HepG2 (cell line): ENCODE data around the gene QDPR. TPM values are rescaled to one million over a fixed set of nuclear protein-coding genes. Genes with fewer than 3 reads are reported as not detected.

Experiments
- CBX1 ChIP-seq: IDR thresholded peaks from one replicate; pipeline ENCODE4 v1.6.1; 2016; ENCODE audit warnings: antibody characterized with exemption, low read depth
- CREB1 ChIP-seq, 2 experiments: fragments of 450-650 bp in 1 of 2; IDR thresholded peaks; 2 replicates each; pipeline ENCODE4 v1.6.1; 2016 to 2017; ENCODE audit warnings: control low read depth in 1 of 2, mild to moderate bottlenecking in 1 of 2, missing compliant biosample characterization in 1 of 2, missing genetic modification characterization in 1 of 2
- ELF1 ChIP-seq: sonication (generic); formaldehyde crosslinking; IDR thresholded peaks from 2 replicates; pipeline ENCODE4 v1.4.0; 2020; ENCODE audit warnings: missing genetic modification reagents
- FOXA3 ChIP-seq: IDR thresholded peaks from 2 replicates; pipeline ENCODE4 v1.6.1; 2016; ENCODE audit warnings: missing genetic modification reagents, missing compliant biosample characterization
- FOXJ3 ChIP-seq: sonication (generic); formaldehyde crosslinking; IDR thresholded peaks from 2 replicates; pipeline ENCODE4 v1.4.0; 2020; ENCODE audit warnings: missing genetic modification reagents, mild to moderate bottlenecking, borderline replicate concordance
- FOXK1 ChIP-seq: sonication (generic); formaldehyde crosslinking; IDR thresholded peaks from 2 replicates; pipeline ENCODE4 v1.4.0; 2020; ENCODE audit warnings: low read depth, missing genetic modification reagents, borderline replicate concordance
- GABPA ChIP-seq, 2 experiments: IDR thresholded peaks; 2 replicates each; pipeline ENCODE4 v1.6.1; 2011 to 2016; ENCODE audit warnings: low read depth in 2 of 2, low read length in 1 of 2, missing biosample characterization in 1 of 2, missing genetic modification characterization in 1 of 2
- HOXA7 ChIP-seq: sonication (generic); formaldehyde crosslinking; IDR thresholded peaks from 2 replicates; pipeline ENCODE4 v1.8.1; 2022; ENCODE audit warnings: mild to moderate bottlenecking, missing genetic modification reagents, moderate library complexity
- ISX ChIP-seq: sonication (generic); formaldehyde crosslinking; conservative IDR thresholded peaks from 2 replicates; pipeline ENCODE4 v1.5.0; 2020; ENCODE audit warnings: missing genetic modification reagents
- KAT8 ChIP-seq: IDR thresholded peaks from 2 replicates; pipeline ENCODE4 v1.6.1; 2016; ENCODE audit warnings: missing genetic modification reagents, missing compliant biosample characterization
- MXI1 ChIP-seq: IDR thresholded peaks from 3 replicates; pipeline ENCODE4 v1.6.1; 2012; ENCODE audit warnings: low read depth, low read length, inconsistent platforms, borderline replicate concordance
- NCOA5 ChIP-seq: sonication (generic); formaldehyde crosslinking; IDR thresholded peaks from 2 replicates; pipeline ENCODE4 v1.4.0; 2020; ENCODE audit warnings: missing genetic modification reagents
- PRMT3 ChIP-seq: sonication (generic); formaldehyde crosslinking; IDR thresholded peaks from 2 replicates; pipeline ENCODE4 v1.8.1; 2022; ENCODE audit warnings: low read depth, mild to moderate bottlenecking, moderate library complexity, missing genetic modification reagents, borderline replicate concordance
- RAD51 ChIP-seq: fragments of 450-650 bp; IDR thresholded peaks from 2 replicates; pipeline ENCODE4 v1.6.1; 2016; ENCODE audit warnings: borderline replicate concordance
- SIN3B ChIP-seq: fragments of 150-350 bp; IDR thresholded peaks from 2 replicates; pipeline ENCODE4 v1.6.1; 2014; ENCODE audit warnings: low read length
- SUZ12 ChIP-seq: fragments of 150-350 bp; IDR thresholded peaks from 2 replicates; pipeline ENCODE4 v1.6.1; 2014; ENCODE audit warnings: low read depth, low read length
- TCF7 ChIP-seq: sonication (generic); IDR thresholded peaks from 2 replicates; pipeline ENCODE4 v1.6.1; 2016; ENCODE audit warnings: antibody characterized with exemption, low read depth
- YEATS4 ChIP-seq: sonication (generic); formaldehyde crosslinking; IDR thresholded peaks from 2 replicates; pipeline ENCODE4 v1.4.0; 2020; ENCODE audit warnings: missing genetic modification reagents, borderline replicate concordance
- ZBTB42 ChIP-seq: sonication (generic); formaldehyde crosslinking; IDR thresholded peaks from 2 replicates; pipeline ENCODE4 v1.5.0; 2020; ENCODE audit warnings: mild to moderate bottlenecking, missing genetic modification reagents
- ZFP62 ChIP-seq: sonication (generic); formaldehyde crosslinking; IDR thresholded peaks from 2 replicates; pipeline ENCODE4 v1.4.0; 2020; ENCODE audit warnings: missing genetic modification reagents
- ZFP82 ChIP-seq: sonication (generic); formaldehyde crosslinking; IDR thresholded peaks from 2 replicates; pipeline ENCODE4 v1.5.1; 2020; ENCODE audit warnings: mild to moderate bottlenecking, missing genetic modification reagents, borderline replicate concordance
- ZMAT3 ChIP-seq: sonication (generic); formaldehyde crosslinking; conservative IDR thresholded peaks from 2 replicates; pipeline ENCODE4 v1.7.0; 2021; ENCODE audit warnings: missing genetic modification reagents
- ZMYM2 ChIP-seq: sonication (generic); formaldehyde crosslinking; IDR thresholded peaks from 2 replicates; pipeline ENCODE4 v1.8.0; 2022; ENCODE audit warnings: mild to moderate bottlenecking, missing genetic modification reagents
- ZNF121 ChIP-seq: sonication (generic); formaldehyde crosslinking; IDR thresholded peaks from 2 replicates; pipeline ENCODE4 v1.5.0; 2020; ENCODE audit warnings: mild to moderate bottlenecking, missing genetic modification reagents
- ZNF251 ChIP-seq: sonication (generic); formaldehyde crosslinking; IDR thresholded peaks from 2 replicates; pipeline ENCODE4 v1.9.0; 2021; ENCODE audit warnings: mild to moderate bottlenecking, missing genetic modification reagents
- ZNF260 ChIP-seq: sonication (generic); formaldehyde crosslinking; IDR thresholded peaks from 2 replicates; pipeline ENCODE4 v1.4.0; 2020; ENCODE audit warnings: missing genetic modification reagents, low read depth, mild to moderate bottlenecking, borderline replicate concordance
- ZNF562 ChIP-seq: sonication (generic); formaldehyde crosslinking; IDR thresholded peaks from 2 replicates; pipeline ENCODE4 v1.8.0; 2022; ENCODE audit warnings: missing genetic modification reagents, borderline replicate concordance
- ZNF850 ChIP-seq: sonication (generic); formaldehyde crosslinking; conservative IDR thresholded peaks from 2 replicates; pipeline ENCODE4 v1.9.0; 2021; ENCODE audit warnings: mild to moderate bottlenecking, missing genetic modification reagents
- polyA plus RNA-seq, 8 experiments: library from polyadenylated mRNA; depleted of rRNA in 3 of 8; stranded (reverse) in 7 of 8; unstranded in 1 of 8; fragments of >200 nt; fragmentation: Illumina TruSeq in 4 of 8; extraction: Trizol in 4 of 8; gene quantifications; 2 replicates each; pipeline versions ENCODE4 v1.2.1 to v1.2.3, GENCODE V29; 2011 to 2016; ENCODE audit warnings: low read depth in 4 of 8, missing spikeins in 1 of 8, mixed read lengths in 1 of 8; ENCODE audit not compliant: insufficient read depth in 1 of 8
- total RNA-seq, 5 experiments: library from RNA; depleted of rRNA; stranded (reverse); fragments of >200 nt; fragmentation: Illumina TruSeq; extraction: Trizol; gene quantifications; 2 replicates each; pipeline ENCODE4 v1.2.3, GENCODE V29; 2016; ENCODE audit warnings: low read depth in 1 of 5
- TF ChIP-seq, protein P1 (sequence below): sonication (generic); formaldehyde crosslinking; IDR thresholded peaks from 2 replicates; pipeline ENCODE4 v1.5.1; 2020; ENCODE audit warnings: mild to moderate bottlenecking, missing genetic modification reagents, borderline replicate concordance
- TF ChIP-seq, protein P2 (sequence below): sonication (generic); formaldehyde crosslinking; IDR thresholded peaks from 2 replicates; pipeline ENCODE4 v1.5.0; 2020; ENCODE audit warnings: missing genetic modification reagents
- TF ChIP-seq, protein P3 (sequence below): sonication (generic); formaldehyde crosslinking; IDR thresholded peaks from 2 replicates; pipeline ENCODE4 v1.4.0; 2020; ENCODE audit warnings: missing genetic modification reagents

Gene QDPR
- total and polyA plus RNA-seq, 2 of the 13 experiments (the other 11 are each of a cell fraction or from before 2014, with no cell fraction given): 9.9 to 95.5 TPM

DNA sequence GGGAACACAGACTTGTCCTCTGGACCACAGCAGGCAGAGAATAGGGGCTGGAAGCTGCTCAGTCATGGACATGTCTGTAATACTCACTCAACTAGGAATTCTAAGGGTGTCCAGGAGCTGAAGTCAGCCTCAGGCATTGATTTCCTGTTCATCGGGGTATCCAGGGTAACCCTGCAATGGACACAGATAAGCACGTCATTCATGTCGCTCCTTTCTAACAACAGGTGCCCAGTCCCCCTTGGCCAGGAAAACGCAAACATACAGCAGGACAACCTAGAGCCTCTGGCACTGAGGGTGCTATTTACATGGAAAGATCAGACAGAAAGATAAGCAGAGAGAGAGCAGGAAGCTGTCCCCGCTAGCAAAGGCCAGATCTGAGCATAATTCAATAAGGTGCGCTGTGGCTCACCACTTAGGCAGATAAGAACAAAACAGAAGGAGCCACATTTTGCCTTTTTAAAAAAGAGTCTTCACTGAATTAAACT, 21.3 kb downstream of the QDPR start (continued):
- TF ChIP-seq, protein P1, sequence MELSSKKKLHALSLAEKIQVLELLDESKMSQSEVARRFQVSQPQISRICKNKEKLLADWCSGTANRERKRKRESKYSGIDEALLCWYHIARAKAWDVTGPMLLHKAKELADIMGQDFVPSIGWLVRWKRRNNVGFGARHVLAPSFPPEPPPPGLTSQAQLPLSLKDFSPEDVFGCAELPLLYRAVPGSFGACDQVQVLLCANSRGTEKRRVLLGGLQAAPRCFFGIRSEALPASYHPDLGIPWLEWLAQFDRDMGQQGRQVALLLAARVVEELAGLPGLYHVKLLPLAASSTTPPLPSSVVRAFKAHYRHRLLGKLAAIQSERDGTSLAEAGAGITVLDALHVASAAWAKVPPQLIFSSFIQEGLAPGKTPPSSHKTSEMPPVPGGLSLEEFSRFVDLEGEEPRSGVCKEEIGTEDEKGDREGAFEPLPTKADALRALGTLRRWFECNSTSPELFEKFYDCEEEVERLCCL (CRISPR knock-in tag): no peak
- TF ChIP-seq RAD51 (no peak), ZFP82 (CRISPR knock-in tag) (no peak), ZMAT3 (CRISPR knock-in tag) (no peak), KAT8 (peak; percentile 46; the same call in 1 of the 2 replicates), FOXK1 (CRISPR knock-in tag) (peak; percentile 80; the same call in 1 of the 2 replicates), CBX1 (no peak), ZNF562 (CRISPR knock-in tag) (no peak), ZNF121 (CRISPR knock-in tag) (no peak), PRMT3 (no peak), NCOA5 (CRISPR knock-in tag) (no peak), SUZ12 (no peak), ZNF850 (CRISPR knock-in tag) (no peak), SIN3B (no peak), MXI1 (peak; percentile 36; the same call in 1 of the 3 replicates), FOXJ3 (CRISPR knock-in tag) (0 out of 2 replicates have a peak, but pooled peaks have one; percentile 22), GABPA (IDR thresholded peaks at IDR 0.05; ENCODE audit: low read depth, low read length) (no peak), GABPA (CRISPR knock-in tag; IDR thresholded peaks at IDR 0.05; ENCODE audit: low read depth) (peak; percentile 51), ZBTB42 (CRISPR knock-in tag) (no peak), CREB1 (IDR thresholded peaks at IDR 0.05) (peak; percentile 41), CREB1 (CRISPR knock-in tag; IDR thresholded peaks at IDR 0.05) (peak; percentile 57), HOXA7 (CRISPR knock-in tag) (no peak), ZMYM2 (CRISPR knock-in tag) (0 out of 2 replicates have a peak, but pooled peaks have one; percentile 35), ZFP62 (CRISPR knock-in tag) (no peak), TCF7 (no peak), FOXA3 (peak; percentile 97), ISX (CRISPR knock-in tag) (no peak), YEATS4 (CRISPR knock-in tag) (no peak), ELF1 (CRISPR knock-in tag) (peak; percentile 65), ZNF251 (CRISPR knock-in tag) (no peak), ZNF260 (CRISPR knock-in tag) (no peak)
- TF ChIP-seq, protein P2, sequence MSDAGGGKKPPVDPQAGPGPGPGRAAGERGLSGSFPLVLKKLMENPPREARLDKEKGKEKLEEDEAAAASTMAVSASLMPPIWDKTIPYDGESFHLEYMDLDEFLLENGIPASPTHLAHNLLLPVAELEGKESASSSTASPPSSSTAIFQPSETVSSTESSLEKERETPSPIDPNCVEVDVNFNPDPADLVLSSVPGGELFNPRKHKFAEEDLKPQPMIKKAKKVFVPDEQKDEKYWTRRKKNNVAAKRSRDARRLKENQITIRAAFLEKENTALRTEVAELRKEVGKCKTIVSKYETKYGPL (CRISPR knock-in tag): no peak
- TF ChIP-seq, protein P3, sequence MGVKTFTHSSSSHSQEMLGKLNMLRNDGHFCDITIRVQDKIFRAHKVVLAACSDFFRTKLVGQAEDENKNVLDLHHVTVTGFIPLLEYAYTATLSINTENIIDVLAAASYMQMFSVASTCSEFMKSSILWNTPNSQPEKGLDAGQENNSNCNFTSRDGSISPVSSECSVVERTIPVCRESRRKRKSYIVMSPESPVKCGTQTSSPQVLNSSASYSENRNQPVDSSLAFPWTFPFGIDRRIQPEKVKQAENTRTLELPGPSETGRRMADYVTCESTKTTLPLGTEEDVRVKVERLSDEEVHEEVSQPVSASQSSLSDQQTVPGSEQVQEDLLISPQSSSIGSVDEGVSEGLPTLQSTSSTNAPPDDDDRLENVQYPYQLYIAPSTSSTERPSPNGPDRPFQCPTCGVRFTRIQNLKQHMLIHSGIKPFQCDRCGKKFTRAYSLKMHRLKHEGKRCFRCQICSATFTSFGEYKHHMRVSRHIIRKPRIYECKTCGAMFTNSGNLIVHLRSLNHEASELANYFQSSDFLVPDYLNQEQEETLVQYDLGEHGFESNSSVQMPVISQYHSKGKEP: no peak
